Natural killer cell treated with Interleukin-12 subunit alpha and Interleukin-12 subunit beta and Interleukin-15 and Interleukin-18, amount 100 ng/mL, for 72 hours (primary cell): ENCODE data around the gene CACNB4. TPM values are rescaled to one million over a fixed set of nuclear protein-coding genes. Genes with fewer than 3 reads are reported as not detected.
"Not testable (repeated sequence)": the region's sequence is repeated elsewhere in the genome, so short reads cannot be mapped to it uniquely, and the experiment has no call there.

ENCODE experiments used
- ATAC-seq, 2 donors: fragments of 150-1000 bp; cut with Tn5 transposase in 1 of 2; sonication (Bioruptor Pico), chemical (Tn5 transposase) in 1 of 2; 2 replicates each; pipeline ENCODE4 v1.10.0; 2021
- DNase-seq: peaks from one replicate; pipeline ENCODE4 v3.0.0; 2022; ENCODE audit warnings: low spot score
- H3K27ac Mint-ChIP-seq, 2 donors: 1 replicate in 1 of 2; 2 replicates in 1 of 2; pipeline ENCODE4 v1.8.0; 2022; ENCODE audit warnings: mixed read lengths in 2 of 2, mild to moderate bottlenecking in 1 of 2, moderate library complexity in 1 of 2
- H3K27me3 Mint-ChIP-seq, 2 donors: 1 replicate in 1 of 2; 2 replicates in 1 of 2; pipeline ENCODE4 v1.8.0; 2022; ENCODE audit warnings: mixed read lengths in 2 of 2
- H3K36me3 Mint-ChIP-seq: one replicate; pipeline ENCODE4 v1.8.0; 2022; ENCODE audit warnings: mixed read lengths
- H3K4me1 Mint-ChIP-seq, 2 donors: 1 replicate in 1 of 2; 2 replicates in 1 of 2; pipeline ENCODE4 v1.8.0; 2022; ENCODE audit warnings: low read depth in 2 of 2, mixed read lengths in 2 of 2, mild to moderate bottlenecking in 1 of 2
- H3K4me3 Mint-ChIP-seq: one replicate; pipeline ENCODE4 v1.8.0; 2022; ENCODE audit warnings: mixed read lengths
- H3K9me3 Mint-ChIP-seq: 2 replicates; pipeline ENCODE4 v1.8.0; 2022; ENCODE audit warnings: mixed read lengths
- total RNA-seq, 2 donors: library from RNA; stranded (reverse); gene quantifications; one replicate each; pipeline ENCODE4 v1.2.3, GENCODE V29; 2022

Gene CACNB4
- total RNA-seq, result under 1 TPM; 0.40 to 0.64 TPM

- H3K27ac Mint-ChIP-seq, result peak within 1 kb of the TSS in 1 of 2 donors; percentile 49
- peaks cover 19 to 22% of the 10 kb centered on the region in 2 donors for H3K4me1 Mint-ChIP-seq
- H3K4me3 Mint-ChIP-seq, result peak within 1 kb of the TSS; percentile 80
- H3K9me3 Mint-ChIP-seq, result no peaks in the 10 kb centered on the region
- peak; percentile 62 to 77 for ATAC-seq
- H3K27me3 Mint-ChIP-seq, result peaks cover 26 to 40% of the 10 kb centered on the region in 2 donors
- H3K36me3 Mint-ChIP-seq, result peaks cover 4% of the 10 kb centered on the region
- DNase-seq, result peak; percentile 61
Measured at GRCh38 chr2:152098496-152099366, at the start of gene CACNB4. Gene CACNB4 (minus strand): TSS chr2:152099044.

- Mint-ChIP-seq H3K4me3 (no peak overlapping the region), H3K9me3 (no peaks in the 10 kb centered on the region), H3K4me1 (peaks cover 10 to 13% of the 10 kb centered on the region in 2 donors), H3K27ac (peak overlapping the region in 1 of 2 donors; percentile 24), H3K27me3 (no peaks in the 10 kb centered on the region), H3K36me3 (peaks cover 9% of the 10 kb centered on the region)
- peak; percentile 60 to 94 for ATAC-seq
- DNase-seq, result no peak
Measured at GRCh38 chr2:152134488-152135280, 35.8 kb upstream of the CACNB4 start.

- H3K4me1 Mint-ChIP-seq, result peaks cover 10 to 13% of the 10 kb centered on the region in 2 donors
- DNase-seq (no peak), ATAC-seq (no peak)
- no peaks in the 10 kb centered on the region for H3K27me3 Mint-ChIP-seq
- no peak overlapping the region for H3K27ac Mint-ChIP-seq
- no peaks in the 10 kb centered on the region for H3K9me3 Mint-ChIP-seq
- H3K4me3 Mint-ChIP-seq, result no peak overlapping the region
- H3K36me3 Mint-ChIP-seq, result peaks cover 5% of the 10 kb centered on the region
Measured at GRCh38 chr2:152132306-152132705, 33.5 kb upstream of the CACNB4 start.

- Mint-ChIP-seq H3K9me3 (no peaks in the 10 kb centered on the region), H3K4me3 (no peak overlapping the region), H3K4me1 (peaks cover 0 to 3% of the 10 kb centered on the region in 2 donors), H3K27me3 (no peaks in the 10 kb centered on the region), H3K27ac (peak overlapping the region in 1 of 2 donors; percentile 49), H3K36me3 (peaks cover 11% of the 10 kb centered on the region)
- no peak for ATAC-seq
- no peak for DNase-seq
Measured at GRCh38 chr2:152127628-152128027, 28.8 kb upstream of the CACNB4 start.

- H3K27me3 Mint-ChIP-seq, result no peaks in the 10 kb centered on the region
Measured at GRCh38 chr2:152126664-152127063, 27.8 kb upstream of the CACNB4 start.

GRCh38 chr2:152122161-152122560, 23.3 kb upstream of the CACNB4 start:
- Mint-ChIP-seq H3K4me1 (peaks cover 0 to 3% of the 10 kb centered on the region in 2 donors), H3K36me3 (peaks cover 6% of the 10 kb centered on the region), H3K9me3 (no peaks in the 10 kb centered on the region), H3K27ac (no peak overlapping the region), H3K4me3 (no peak overlapping the region), H3K27me3 (no peaks in the 10 kb centered on the region)
- DNase-seq, result no peak
- no peak for ATAC-seq

More at GRCh38 chr2:152126664-152127063, 27.8 kb upstream of the CACNB4 start:
- DNase-seq (no peak), ATAC-seq (no peak)
- H3K27ac Mint-ChIP-seq, result peak overlapping the region in 1 of 2 donors; percentile 49
- no peak overlapping the region for H3K4me3 Mint-ChIP-seq
- peaks cover 0 to 3% of the 10 kb centered on the region in 2 donors for H3K4me1 Mint-ChIP-seq
- H3K9me3 Mint-ChIP-seq, result no peaks in the 10 kb centered on the region
- peaks cover 6% of the 10 kb centered on the region for H3K36me3 Mint-ChIP-seq

- Mint-ChIP-seq H3K36me3 (peaks cover 4% of the 10 kb centered on the region), H3K4me1 (no peaks in the 10 kb centered on the region), H3K27me3 (no peaks in the 10 kb centered on the region), H3K27ac (no peak overlapping the region), H3K9me3 (no peaks in the 10 kb centered on the region), H3K4me3 (no peak overlapping the region)
- no peak for DNase-seq
- ATAC-seq, result no peak
Measured at GRCh38 chr2:152120430-152120829, 21.6 kb upstream of the CACNB4 start.

- Mint-ChIP-seq H3K9me3 (no peaks in the 10 kb centered on the region), H3K36me3 (no peaks in the 10 kb centered on the region), H3K4me1 (peaks cover 4 to 7% of the 10 kb centered on the region in 2 donors), H3K27me3 (no peaks in the 10 kb centered on the region), H3K27ac (no peak overlapping the region), H3K4me3 (no peak overlapping the region)
- no peak for DNase-seq
- ATAC-seq, result no peak
Measured at GRCh38 chr2:152115952-152116351, 17.1 kb upstream of the CACNB4 start.

- peaks cover 6 to 8% of the 10 kb centered on the region in 2 donors for H3K4me1 Mint-ChIP-seq
- no peaks in the 10 kb centered on the region for H3K9me3 Mint-ChIP-seq
- H3K36me3 Mint-ChIP-seq, result no peaks in the 10 kb centered on the region
- no peak for DNase-seq
- ATAC-seq, result no peak
- no peak overlapping the region for H3K27ac Mint-ChIP-seq
- H3K4me3 Mint-ChIP-seq, result no peak overlapping the region
- no peaks in the 10 kb centered on the region for H3K27me3 Mint-ChIP-seq
Measured at GRCh38 chr2:152114366-152114765, 15.5 kb upstream of the CACNB4 start.

- not testable (repeated sequence) for H3K36me3 Mint-ChIP-seq, H3K27ac Mint-ChIP-seq, H3K4me1 Mint-ChIP-seq, H3K9me3 Mint-ChIP-seq, H3K4me3 Mint-ChIP-seq, H3K27me3 Mint-ChIP-seq, ATAC-seq, DNase-seq
Measured at GRCh38 chr2:152107140-152107539, 8.3 kb upstream of the CACNB4 start.

- DNase-seq, result no peak
- H3K27ac Mint-ChIP-seq, result no peak overlapping the region
- H3K4me1 Mint-ChIP-seq, result peaks cover 5 to 6% of the 10 kb centered on the region in 2 donors
- H3K27me3 Mint-ChIP-seq, result peaks cover 6 to 8% of the 10 kb centered on the region in 2 donors
- H3K4me3 Mint-ChIP-seq, result no peak overlapping the region
- no peaks in the 10 kb centered on the region for H3K9me3 Mint-ChIP-seq
- ATAC-seq, result no peak
- H3K36me3 Mint-ChIP-seq, result no peaks in the 10 kb centered on the region
Measured at GRCh38 chr2:152106464-152106863, 7.6 kb upstream of the CACNB4 start.

GRCh38 chr2:152103271-152103670, 4.4 kb upstream of the CACNB4 start:
- DNase-seq (no peak), ATAC-seq (no peak)
- peaks cover 21 to 28% of the 10 kb centered on the region in 2 donors for H3K27me3 Mint-ChIP-seq
- H3K36me3 Mint-ChIP-seq, result peaks cover 4% of the 10 kb centered on the region
- H3K4me1 Mint-ChIP-seq, result peaks cover 13% of the 10 kb centered on the region in 2 donors
- no peaks in the 10 kb centered on the region for H3K9me3 Mint-ChIP-seq
- H3K4me3 Mint-ChIP-seq, result no peak overlapping the region
- H3K27ac Mint-ChIP-seq, result no peak overlapping the region

- peaks cover 4% of the 10 kb centered on the region for H3K36me3 Mint-ChIP-seq
- no peak for ATAC-seq
Measured at GRCh38 chr2:152100961-152101360, 2.1 kb upstream of the CACNB4 start.

More at GRCh38 chr2:152100961-152101360, 2.1 kb upstream of the CACNB4 start:
- peaks cover 25 to 43% of the 10 kb centered on the region in 2 donors for H3K27me3 Mint-ChIP-seq
- H3K9me3 Mint-ChIP-seq, result no peaks in the 10 kb centered on the region
- no peak for DNase-seq
- no peak overlapping the region for H3K4me3 Mint-ChIP-seq
- peaks cover 19 to 22% of the 10 kb centered on the region in 2 donors for H3K4me1 Mint-ChIP-seq
- no peak overlapping the region for H3K27ac Mint-ChIP-seq
